Fibroblast of the aortic adventitia (primary cell): ENCODE data around the gene FAM171A1. TPM values are rescaled to one million over a fixed set of nuclear protein-coding genes. Genes with fewer than 3 reads are reported as not detected.

Experiments
- DNase-seq: peaks from one replicate; pipeline ENCODE4 v3.0.0-alpha.2; 2010; ENCODE audit warnings: low read depth
- H3K4me3 ChIP-seq: 2 replicates; pipeline ENCODE4 v1.5.1; 2011; ENCODE audit warnings: low read depth, mild to moderate bottlenecking, control low read depth, low read length, moderate library complexity
- CTCF ChIP-seq: IDR thresholded peaks from 2 replicates; pipeline ENCODE4 v1.5.1; 2011; ENCODE audit warnings: mild to moderate bottlenecking, low read length, control low read depth, inconsistent platforms; ENCODE audit not compliant: insufficient read depth
- total RNA-seq: library from RNA; depleted of rRNA; stranded (reverse); fragments of >200 nt; gene quantifications from 2 replicates; pipeline ENCODE4 v1.2.3, GENCODE V29; 2012; ENCODE audit warnings: low replicate concordance

FAM171A1 gene
- total RNA-seq, 1 donor = 43.6 TPM

DNA sequence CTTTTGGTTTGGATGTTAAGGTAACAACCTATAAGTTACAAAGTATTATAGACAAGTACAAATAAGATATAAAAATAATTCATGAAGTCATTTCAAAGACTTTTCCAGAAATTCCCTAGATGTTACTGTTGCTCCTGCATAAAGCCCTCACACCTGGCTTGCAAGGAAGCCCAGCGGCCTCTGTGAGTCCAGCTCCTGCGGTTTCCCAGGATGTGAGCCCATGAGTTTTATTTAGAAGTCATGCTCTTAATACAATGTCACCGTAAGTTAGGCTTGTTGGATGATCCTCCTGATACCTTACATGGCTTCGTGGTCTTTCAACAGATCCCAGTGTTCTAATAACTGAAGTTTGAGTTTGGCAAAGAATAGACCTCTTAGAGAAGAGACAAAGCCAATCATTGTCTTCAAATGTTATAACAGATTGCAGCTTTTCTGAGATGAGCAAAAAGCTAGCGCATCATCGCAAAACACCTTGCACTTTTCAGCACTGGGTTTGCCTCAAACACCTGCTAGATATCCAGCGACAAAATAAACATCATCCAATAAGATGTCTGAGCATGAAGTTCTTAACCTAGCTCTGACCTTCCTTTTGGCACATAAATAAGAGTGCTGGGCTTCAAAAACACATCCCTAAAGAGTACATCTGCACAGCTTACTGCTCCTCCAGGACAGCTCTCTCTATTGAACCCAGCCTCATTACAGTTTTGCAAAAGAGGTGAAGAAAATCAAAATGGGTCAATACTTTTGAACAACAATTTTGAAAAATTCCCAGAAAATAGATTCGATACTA, 3.6 kb downstream of the FAM171A1 start:
- no peak for DNase-seq
- TF ChIP-seq CTCF = no peak
- no peak overlapping the region for H3K4me3 ChIP-seq

DNA sequence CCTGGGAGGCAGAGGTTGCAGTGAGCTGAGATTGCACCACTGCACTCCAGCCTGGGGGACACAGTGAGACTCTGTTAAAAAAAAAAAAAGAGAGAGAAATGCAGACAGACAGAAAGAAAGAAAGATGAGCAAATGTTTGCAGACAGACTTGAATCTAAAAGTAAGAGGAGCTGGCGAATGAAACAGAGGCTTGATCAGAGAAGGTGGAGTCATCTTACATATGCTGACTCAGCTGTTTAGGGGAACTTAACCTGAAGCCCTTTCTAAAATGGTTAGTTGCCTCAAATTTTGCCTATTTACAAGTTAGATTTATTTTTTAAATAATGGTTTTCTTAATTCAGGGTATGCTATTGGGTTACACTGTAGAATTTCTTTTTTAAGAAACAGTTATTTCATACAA, 5.4 kb downstream of the FAM171A1 start:
- no peak for TF ChIP-seq CTCF

GRCh38 chr10:15364001-15364400, 7.1 kb downstream of the FAM171A1 start:
- no peak for TF ChIP-seq CTCF
- DNase-seq = no peak
- H3K4me3 ChIP-seq = no peak overlapping the region

More for the DNA sequence above, 5.4 kb downstream of the FAM171A1 start:
- no peak for DNase-seq
- H3K4me3 ChIP-seq = no peak overlapping the region

DNA sequence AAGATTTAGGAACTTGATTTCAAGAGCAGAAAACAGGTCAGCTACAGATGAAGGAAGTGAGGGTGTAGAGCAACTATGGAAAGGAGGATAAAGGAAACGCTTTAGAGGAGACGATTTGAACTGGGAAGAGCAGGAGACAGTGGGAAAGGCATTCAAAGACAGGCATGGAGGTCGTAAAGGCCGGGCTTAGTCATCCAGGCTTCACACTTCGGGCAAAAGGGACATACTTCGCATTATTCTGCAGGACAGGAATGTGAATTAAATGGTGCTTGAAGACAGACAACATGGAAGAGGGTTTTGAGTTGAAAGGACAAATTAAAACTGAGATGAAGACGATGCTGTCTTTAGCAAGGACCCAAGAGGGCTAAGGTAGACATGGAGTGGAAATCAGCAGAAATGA, 8.1 kb downstream of the FAM171A1 start:
- no peak for TF ChIP-seq CTCF
- H3K4me3 ChIP-seq = no peak overlapping the region
- no peak for DNase-seq

GRCh38 chr10:15361131-15361530, 10.0 kb downstream of the FAM171A1 start:
- no peak overlapping the region for H3K4me3 ChIP-seq
- no peak for DNase-seq
- no peak for TF ChIP-seq CTCF

- no peak for TF ChIP-seq CTCF
- no peak for DNase-seq
- no peak overlapping the region for H3K4me3 ChIP-seq
These were observed 10.5 kb downstream of the FAM171A1 start for GRCh38 chr10:15360566-15360965.

DNA sequence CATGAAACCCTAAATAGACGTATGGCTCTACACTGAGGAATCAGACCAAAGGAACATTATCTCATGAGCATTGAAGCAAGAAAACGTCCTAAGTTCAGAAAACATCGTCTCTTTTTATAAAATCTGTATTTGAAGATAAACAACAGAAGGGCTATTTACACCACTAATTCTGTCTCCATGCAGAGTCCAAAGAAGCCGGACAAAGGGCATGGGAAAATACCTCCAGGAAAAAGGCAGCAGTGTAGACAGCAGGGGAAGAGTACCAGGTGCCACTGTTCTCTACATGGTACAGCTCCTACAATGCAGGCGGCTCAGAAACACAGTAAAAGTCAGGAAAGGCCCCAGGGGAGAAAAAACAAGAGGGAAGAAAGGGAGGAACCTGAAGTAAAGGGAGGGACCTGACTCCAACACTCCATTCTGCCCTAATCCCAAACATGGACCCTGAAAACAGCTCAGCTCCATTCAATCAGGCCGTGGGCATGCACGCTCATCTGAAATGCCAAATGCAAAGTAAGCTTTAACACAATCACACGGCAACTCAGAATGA, 17.5 kb downstream of the FAM171A1 start:
- no peak for DNase-seq
- TF ChIP-seq CTCF = no peak
- no peak overlapping the region for H3K4me3 ChIP-seq
